Activated naive CD4-positive, alpha-beta T cell treated with anti-CD3 and anti-CD28 coated beads, Interleukin-2, amount 10 ng/mL, durations not matched to agents 7 days and 5 days (primary cell): Measurements from ENCODE around the gene AUTS2.

Experiments used
- CTCF ChIA-PET: fragments of 350-600 bp; sonication (Branson Sonifier 250); formaldehyde crosslinking; loops from one replicate; lab custom pipeline; 2021; ENCODE audit warnings: antibody characterized with exemption; lab: Charles Lee
- DNase-seq: peaks from one replicate; pipeline ENCODE4 v3.0.0-alpha.2; 2020
- H3K27ac Mint-ChIP-seq: one replicate; pipeline ENCODE4 v1.8.0; 2021; ENCODE audit warnings: mild to moderate bottlenecking, moderate library complexity, mixed read lengths
- H3K27me3 Mint-ChIP-seq: one replicate; pipeline ENCODE4 v1.8.0; 2021; ENCODE audit warnings: mild to moderate bottlenecking, mixed read lengths
- H3K36me3 Mint-ChIP-seq: one replicate; pipeline ENCODE4 v1.8.0; 2021; ENCODE audit warnings: mixed read lengths
- H3K4me1 Mint-ChIP-seq: one replicate; pipeline ENCODE4 v1.8.0; 2021; ENCODE audit warnings: mixed read lengths
- H3K4me3 Mint-ChIP-seq: one replicate; pipeline ENCODE4 v1.8.0; 2021; ENCODE audit warnings: mild to moderate bottlenecking, moderate library complexity, mixed read lengths
- H3K9me3 Mint-ChIP-seq: one replicate; pipeline ENCODE4 v1.8.0; 2021; ENCODE audit warnings: mixed read lengths

AUTS2 gene

GRCh38 chr7:70620333-70621055 lies 1022.2 kb downstream of the AUTS2 start:
- Mint-ChIP-seq H3K36me3 (no peaks in the 10 kb centered on the region), H3K27me3 (peaks cover 4% of the 10 kb centered on the region), H3K27ac (no peak overlapping the region), H3K4me3 (no peak overlapping the region), H3K9me3 (peaks cover 2% of the 10 kb centered on the region), H3K4me1 (no peaks in the 10 kb centered on the region)
- no peak for DNase-seq
- CTCF ChIA-PET: no interaction called here

- Mint-ChIP-seq H3K4me1 (no peaks in the 10 kb centered on the region), H3K36me3 (no peaks in the 10 kb centered on the region), H3K27ac (no peak overlapping the region), H3K27me3 (peaks cover 4% of the 10 kb centered on the region), H3K4me3 (no peak overlapping the region), H3K9me3 (peaks cover 4% of the 10 kb centered on the region)
- no peak for DNase-seq
- CTCF ChIA-PET: no interaction called here
These were observed 1023.8 kb downstream of the AUTS2 start for GRCh38 chr7:70621954-70622600.

DNA sequence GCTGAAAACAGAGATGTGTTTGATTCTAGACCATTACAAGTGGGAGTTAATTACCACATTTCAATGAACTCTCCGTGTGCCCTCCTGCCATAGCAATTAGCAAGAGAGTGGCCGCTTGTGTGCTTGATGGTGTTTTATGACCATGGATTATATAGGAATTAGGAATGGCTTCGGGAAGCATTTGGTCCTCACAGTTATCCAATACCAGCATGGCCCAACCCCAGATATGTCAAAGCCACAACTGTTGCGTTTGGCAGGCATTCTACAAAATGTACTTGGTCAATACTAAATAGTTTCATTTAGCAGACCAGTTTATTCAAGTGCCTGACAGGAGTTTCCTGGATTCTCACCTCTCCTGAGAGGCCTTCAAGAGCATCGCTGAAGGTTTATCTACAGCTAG lies 1024.7 kb downstream of the AUTS2 start:
- H3K36me3 Mint-ChIP-seq: no peaks in the 10 kb centered on the region
- H3K27me3 Mint-ChIP-seq: peaks cover 4% of the 10 kb centered on the region
- no peaks in the 10 kb centered on the region for H3K4me1 Mint-ChIP-seq
- CTCF ChIA-PET: no interaction called here
- H3K27ac Mint-ChIP-seq: no peak overlapping the region
- peaks cover 4% of the 10 kb centered on the region for H3K9me3 Mint-ChIP-seq
- no peak overlapping the region for H3K4me3 Mint-ChIP-seq
- no peak for DNase-seq

GRCh38 chr7:70624500-70625103 lies 1026.3 kb downstream of the AUTS2 start:
- H3K27ac Mint-ChIP-seq: no peak overlapping the region
- no peak for DNase-seq
- H3K4me3 Mint-ChIP-seq: no peak overlapping the region
- CTCF ChIA-PET: no interaction called here
- H3K36me3 Mint-ChIP-seq: no peaks in the 10 kb centered on the region
- peaks cover 4% of the 10 kb centered on the region for H3K27me3 Mint-ChIP-seq
- peaks cover 4% of the 10 kb centered on the region for H3K9me3 Mint-ChIP-seq
- H3K4me1 Mint-ChIP-seq: no peaks in the 10 kb centered on the region

- H3K36me3 Mint-ChIP-seq: no peaks in the 10 kb centered on the region
- peaks cover 4% of the 10 kb centered on the region for H3K9me3 Mint-ChIP-seq
- no peak overlapping the region for H3K4me3 Mint-ChIP-seq
- CTCF ChIA-PET: no interaction called here
- DNase-seq: no peak
- H3K4me1 Mint-ChIP-seq: no peaks in the 10 kb centered on the region
- H3K27me3 Mint-ChIP-seq: no peaks in the 10 kb centered on the region
- H3K27ac Mint-ChIP-seq: no peak overlapping the region
These were observed 1029.2 kb downstream of the AUTS2 start for GRCh38 chr7:70627461-70627860.

GRCh38 chr7:70630440-70630817 lies 1032.2 kb downstream of the AUTS2 start:
- no peak for DNase-seq
- H3K4me1 Mint-ChIP-seq: no peaks in the 10 kb centered on the region
- H3K27ac Mint-ChIP-seq: no peak overlapping the region
- H3K27me3 Mint-ChIP-seq: no peaks in the 10 kb centered on the region
- peaks cover 10% of the 10 kb centered on the region for H3K9me3 Mint-ChIP-seq
- CTCF ChIA-PET: no interaction called here
- H3K4me3 Mint-ChIP-seq: no peak overlapping the region
- H3K36me3 Mint-ChIP-seq: no peaks in the 10 kb centered on the region

DNA sequence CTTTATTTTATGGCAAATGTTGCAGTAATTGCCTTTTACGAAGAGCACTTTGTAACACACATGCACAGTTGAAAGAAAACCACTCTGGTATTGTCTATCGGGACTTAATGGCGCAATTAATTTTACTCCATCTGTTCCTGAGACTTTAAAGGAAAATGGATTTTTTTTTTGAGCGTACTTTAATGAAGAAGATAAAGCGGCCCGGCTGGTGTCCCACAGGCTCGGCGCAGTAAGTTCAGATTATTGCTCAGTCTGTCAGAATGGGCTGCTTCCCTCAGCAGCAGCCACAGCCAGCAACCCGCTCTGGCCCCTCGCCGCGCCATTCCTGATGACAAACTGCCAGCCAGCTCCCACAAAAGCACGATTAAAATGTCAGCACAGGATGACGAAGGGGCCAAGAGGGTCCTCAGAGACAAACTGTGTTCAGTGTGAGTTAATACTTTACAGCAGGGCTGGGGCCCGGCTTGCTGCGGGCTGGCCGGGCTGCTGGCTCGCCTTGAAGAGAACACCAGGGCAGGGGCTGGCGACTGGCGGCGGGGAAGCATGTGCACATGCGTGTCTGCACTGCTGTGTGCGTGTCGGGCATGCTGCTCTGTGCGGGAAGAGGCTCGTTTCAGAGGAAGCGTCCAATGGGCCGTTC lies 1032.7 kb downstream of the AUTS2 start:
- DNase-seq: no peak
- CTCF ChIA-PET: no interaction called here
- Mint-ChIP-seq H3K4me1 (no peaks in the 10 kb centered on the region), H3K4me3 (no peak overlapping the region), H3K36me3 (no peaks in the 10 kb centered on the region), H3K27me3 (no peaks in the 10 kb centered on the region), H3K27ac (no peak overlapping the region), H3K9me3 (peaks cover 10% of the 10 kb centered on the region)

- Mint-ChIP-seq H3K4me3 (no peak overlapping the region), H3K27ac (no peak overlapping the region), H3K4me1 (no peaks in the 10 kb centered on the region), H3K27me3 (no peaks in the 10 kb centered on the region), H3K9me3 (peaks cover 7% of the 10 kb centered on the region), H3K36me3 (no peaks in the 10 kb centered on the region)
- DNase-seq: no peak
- CTCF ChIA-PET: no interaction called here
These were observed 1033.4 kb downstream of the AUTS2 start for GRCh38 chr7:70631718-70632117.

GRCh38 chr7:70632400-70632799 lies 1034.1 kb downstream of the AUTS2 start:
- DNase-seq: no peak
- H3K4me3 Mint-ChIP-seq: no peak overlapping the region
- no peaks in the 10 kb centered on the region for H3K36me3 Mint-ChIP-seq
- peaks cover 6% of the 10 kb centered on the region for H3K9me3 Mint-ChIP-seq
- no peaks in the 10 kb centered on the region for H3K27me3 Mint-ChIP-seq
- no peaks in the 10 kb centered on the region for H3K4me1 Mint-ChIP-seq
- CTCF ChIA-PET: no interaction called here
- H3K27ac Mint-ChIP-seq: no peak overlapping the region

- no peaks in the 10 kb centered on the region for H3K27me3 Mint-ChIP-seq
- no peak overlapping the region for H3K4me3 Mint-ChIP-seq
- CTCF ChIA-PET: no interaction called here
- no peak overlapping the region for H3K27ac Mint-ChIP-seq
- DNase-seq: no peak
- peaks cover 6% of the 10 kb centered on the region for H3K9me3 Mint-ChIP-seq
- H3K4me1 Mint-ChIP-seq: no peaks in the 10 kb centered on the region
- no peaks in the 10 kb centered on the region for H3K36me3 Mint-ChIP-seq
These were observed 1035.8 kb downstream of the AUTS2 start for GRCh38 chr7:70634071-70634470.

DNA sequence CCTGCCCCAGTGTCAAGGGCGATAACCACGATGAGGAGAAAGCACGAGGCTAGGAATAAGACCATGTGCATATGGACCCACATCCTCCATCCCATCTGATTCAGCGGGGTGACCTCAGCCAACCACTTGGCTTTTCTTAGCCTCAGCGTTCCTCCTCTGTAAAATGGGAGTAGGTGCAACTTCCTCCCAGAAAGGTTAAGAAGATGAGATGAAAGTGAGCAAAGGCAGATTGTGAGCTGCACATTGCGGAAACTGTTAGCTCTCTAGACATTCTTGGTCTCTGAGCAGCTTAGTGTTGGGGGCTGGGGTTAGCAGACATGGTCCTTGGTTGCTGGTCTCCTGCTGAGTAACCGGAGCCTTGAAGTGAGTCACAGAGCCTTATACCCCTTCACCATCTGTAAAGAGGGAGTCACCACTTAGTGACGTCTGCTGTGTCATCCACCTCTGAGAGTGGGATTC lies 1036.4 kb downstream of the AUTS2 start:
- Mint-ChIP-seq H3K4me3 (no peak overlapping the region), H3K4me1 (no peaks in the 10 kb centered on the region), H3K9me3 (peaks cover 6% of the 10 kb centered on the region), H3K36me3 (no peaks in the 10 kb centered on the region), H3K27me3 (no peaks in the 10 kb centered on the region), H3K27ac (no peak overlapping the region)
- DNase-seq: no peak
- CTCF ChIA-PET: no interaction called here

DNA sequence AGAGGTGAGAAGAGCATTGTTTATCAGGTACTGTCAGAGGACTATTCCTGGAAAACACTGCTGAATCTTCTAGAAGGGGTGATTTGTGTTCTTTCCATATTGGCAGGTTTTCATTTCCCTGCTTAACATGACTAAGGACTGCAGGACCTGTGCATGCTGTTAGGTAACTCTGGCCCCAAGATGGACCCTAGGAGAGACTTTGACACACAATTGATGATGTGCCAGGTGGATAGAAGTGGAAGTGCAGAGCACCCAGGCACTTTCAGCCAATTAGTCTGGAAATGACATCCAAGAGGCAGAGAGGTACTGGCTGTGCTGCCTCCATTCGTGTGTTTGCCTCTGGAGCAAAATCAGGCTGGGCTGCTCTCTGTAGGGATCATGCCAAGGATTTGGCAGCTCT lies 1037.4 kb downstream of the AUTS2 start:
- no peaks in the 10 kb centered on the region for H3K36me3 Mint-ChIP-seq

GRCh38 chr7:70636169-70636568 lies 1037.9 kb downstream of the AUTS2 start:
- no peaks in the 10 kb centered on the region for H3K36me3 Mint-ChIP-seq
- CTCF ChIA-PET: no interaction called here
- H3K27ac Mint-ChIP-seq: no peak overlapping the region

More for the DNA sequence above, 1037.4 kb downstream of the AUTS2 start:
- CTCF ChIA-PET: no interaction called here
- no peak for DNase-seq
- Mint-ChIP-seq H3K27ac (no peak overlapping the region), H3K9me3 (peaks cover 6% of the 10 kb centered on the region), H3K4me3 (no peak overlapping the region), H3K27me3 (no peaks in the 10 kb centered on the region), H3K4me1 (no peaks in the 10 kb centered on the region)

GRCh38 chr7:70637726-70638125 lies 1039.5 kb downstream of the AUTS2 start:
- Mint-ChIP-seq H3K36me3 (no peaks in the 10 kb centered on the region), H3K27ac (no peak overlapping the region)

More at GRCh38 chr7:70636169-70636568, 1037.9 kb downstream of the AUTS2 start:
- DNase-seq: no peak
- Mint-ChIP-seq H3K4me1 (no peaks in the 10 kb centered on the region), H3K4me3 (no peak overlapping the region), H3K27me3 (no peaks in the 10 kb centered on the region), H3K9me3 (peaks cover 6% of the 10 kb centered on the region)

More at GRCh38 chr7:70637726-70638125, 1039.5 kb downstream of the AUTS2 start:
- Mint-ChIP-seq H3K27me3 (no peaks in the 10 kb centered on the region), H3K9me3 (peaks cover 11% of the 10 kb centered on the region), H3K4me3 (no peak overlapping the region), H3K4me1 (no peaks in the 10 kb centered on the region)
- CTCF ChIA-PET: no interaction called here
- DNase-seq: no peak
